Stimulated activated naive CD8-positive, alpha-beta T cell treated with anti-CD3 and anti-CD28 coated beads, Interleukin-15, Interleukin-2, amounts not matched to agents 100 U/mL and 50 U/mL, for 24 hours (primary cell): Measurements from ENCODE around the gene MAD1L1.
A peak's percentile ranks its signal among the peaks of the same experiment; 100 is the strongest.

Source experiments
- ATAC-seq: fragments of 150-1000 bp; cut with Tn5 transposase; one replicate; pipeline ENCODE4 v1.10.0; 2021
- DNase-seq: peaks from one replicate; pipeline ENCODE4 v3.0.0; 2021

The MAD1L1 gene

DNA sequence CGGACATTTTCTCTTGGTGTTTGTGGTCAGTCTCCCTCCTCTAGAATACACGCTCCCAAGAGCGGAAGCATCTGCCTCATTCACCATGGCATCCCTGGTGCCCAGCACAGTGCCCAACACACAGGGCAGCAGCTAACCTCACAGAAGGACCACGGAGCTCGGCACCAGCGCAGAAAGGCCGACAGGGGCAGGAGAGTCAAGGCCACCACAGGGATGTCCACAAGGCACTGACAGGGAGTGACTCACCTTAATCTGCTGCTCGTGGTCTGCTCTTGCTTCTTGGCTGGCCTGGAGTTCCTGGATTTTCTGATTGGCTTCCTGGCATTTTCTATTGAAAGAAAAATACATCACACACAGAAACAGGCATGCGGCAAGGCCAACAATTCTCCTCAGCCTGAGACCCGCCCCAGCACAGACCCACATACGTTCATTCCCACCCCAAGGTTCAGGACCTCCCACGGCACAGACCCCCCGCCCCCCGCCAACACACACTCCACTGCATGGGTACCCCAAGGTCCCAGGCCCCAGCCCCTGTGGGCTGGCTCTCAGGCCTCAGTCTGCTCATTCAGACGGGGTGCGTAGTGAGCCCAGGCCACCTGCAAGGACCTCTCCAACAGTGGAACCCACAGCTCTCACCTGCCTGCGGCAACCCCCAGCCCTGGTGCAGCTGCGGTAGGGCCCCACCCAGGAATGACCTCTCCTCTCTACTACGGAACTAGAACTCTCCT lies 14.9 kb downstream of the MAD1L1 start:
- ATAC-seq, result no peak
- no peak for DNase-seq

DNA sequence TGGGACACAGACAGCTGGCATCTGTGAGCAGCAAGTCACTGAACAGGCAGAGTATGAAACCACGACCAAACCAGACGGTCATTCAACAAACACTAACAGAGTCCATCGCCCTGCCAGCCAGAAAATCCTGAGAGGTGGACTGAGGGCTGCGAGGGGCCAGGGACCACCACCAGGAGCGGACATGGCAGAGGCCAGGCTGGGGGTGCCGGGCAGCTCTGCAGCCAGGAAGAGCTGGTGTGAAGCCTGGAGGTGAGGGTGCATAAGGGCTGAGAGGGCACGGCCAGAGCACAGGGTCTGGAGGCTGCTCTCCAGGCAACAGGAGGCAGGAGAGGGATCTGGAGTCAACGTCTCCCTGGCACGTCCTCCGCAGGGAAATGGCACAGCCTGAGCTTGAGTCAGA lies 15.5 kb downstream of the MAD1L1 start:
- no peak for ATAC-seq
- no peak for DNase-seq

DNA sequence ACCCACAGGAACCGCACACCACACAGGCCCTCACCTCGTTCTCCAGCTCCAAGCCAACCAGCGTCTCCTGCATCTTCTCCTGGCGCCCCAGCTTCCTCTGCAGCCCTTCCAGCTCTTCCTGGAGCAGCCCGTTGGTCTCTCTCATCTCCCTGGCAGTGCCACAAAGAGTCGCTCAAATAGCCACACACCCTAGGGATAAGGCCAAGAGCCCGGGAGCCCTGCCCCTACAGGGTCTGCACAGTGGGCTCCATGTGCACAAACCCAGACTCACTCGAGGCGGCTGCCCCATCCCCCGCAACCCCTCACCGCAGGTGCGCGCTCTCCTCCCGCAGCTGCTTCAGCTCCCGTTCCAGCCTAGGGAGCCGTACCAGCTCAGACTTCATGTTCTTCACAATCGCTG lies 16.9 kb downstream of the MAD1L1 start:
- DNase-seq (no peak), ATAC-seq (no peak)

DNA sequence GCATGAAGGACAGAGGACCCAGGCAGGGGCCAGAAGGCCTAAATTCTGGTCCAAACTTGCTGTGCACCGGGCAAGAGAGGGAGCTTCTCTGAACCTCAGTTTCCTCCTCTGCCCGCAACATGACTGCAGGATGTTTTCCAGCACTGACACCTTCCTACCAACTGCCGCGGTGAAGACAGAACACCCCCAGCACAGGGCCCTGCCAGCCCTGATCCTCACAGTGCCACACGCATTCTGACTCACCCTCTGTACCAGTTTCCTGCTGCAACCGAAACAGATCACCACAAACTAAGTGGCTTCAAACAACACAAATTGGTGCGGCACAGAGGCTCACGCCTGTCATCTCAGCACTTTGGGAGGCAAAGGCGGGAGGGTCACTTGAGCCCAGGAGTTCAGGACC lies 18.1 kb downstream of the MAD1L1 start:
- ATAC-seq (peak; percentile 57), DNase-seq (no peak)

DNA sequence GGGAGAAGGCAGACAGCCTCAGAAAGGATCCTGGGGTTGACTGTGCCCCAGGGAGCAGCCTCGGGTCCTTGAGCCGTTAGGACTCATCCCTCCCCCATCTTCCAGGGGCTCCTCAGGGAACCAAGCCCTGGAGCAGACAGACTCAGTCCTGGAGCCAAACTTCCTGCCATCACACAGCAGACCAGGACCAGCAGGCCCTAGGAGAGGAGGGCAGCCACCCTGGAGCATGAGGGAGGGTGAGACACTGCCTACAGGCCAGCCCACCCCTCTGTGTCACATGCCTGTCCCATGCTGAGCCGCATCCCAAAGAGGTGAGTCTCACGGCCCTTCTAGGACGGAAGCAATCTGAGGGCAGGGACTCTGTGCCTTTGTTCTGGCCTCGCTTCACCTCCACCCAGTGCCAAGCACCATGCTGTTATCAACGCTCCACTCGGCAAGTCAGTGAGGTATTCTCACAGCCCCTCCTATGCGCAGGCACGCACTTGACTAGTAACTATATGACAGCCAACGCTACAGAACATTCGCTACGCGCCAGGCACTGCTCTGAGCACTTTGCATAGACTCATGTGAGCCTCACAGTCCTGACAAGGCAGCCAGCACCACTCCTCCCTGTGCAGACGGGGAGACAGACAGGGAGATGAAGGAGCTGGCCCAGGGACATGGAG lies 19.1 kb downstream of the MAD1L1 start:
- DNase-seq (no peak), ATAC-seq (no peak)

DNA sequence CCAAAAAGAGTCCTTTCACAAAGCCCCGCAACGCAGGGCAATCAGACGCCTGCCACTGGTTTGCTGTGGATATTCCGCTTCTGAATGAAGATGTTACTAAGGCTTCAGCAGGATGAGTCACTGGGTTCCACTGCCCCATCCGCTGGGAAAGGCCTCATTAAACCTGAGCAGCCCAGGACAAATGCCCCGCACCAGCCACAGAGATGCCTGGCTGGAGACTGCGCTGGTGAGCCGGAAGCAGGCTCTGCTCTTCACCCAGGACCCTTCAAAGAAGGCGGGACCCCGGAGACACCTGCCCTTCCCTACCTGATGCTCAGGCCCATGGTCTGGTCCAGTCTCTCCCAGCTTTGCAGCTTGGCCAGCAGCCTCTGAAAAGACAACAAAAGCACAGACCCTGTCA lies 19.8 kb downstream of the MAD1L1 start:
- DNase-seq (no peak), ATAC-seq (no peak)

DNA sequence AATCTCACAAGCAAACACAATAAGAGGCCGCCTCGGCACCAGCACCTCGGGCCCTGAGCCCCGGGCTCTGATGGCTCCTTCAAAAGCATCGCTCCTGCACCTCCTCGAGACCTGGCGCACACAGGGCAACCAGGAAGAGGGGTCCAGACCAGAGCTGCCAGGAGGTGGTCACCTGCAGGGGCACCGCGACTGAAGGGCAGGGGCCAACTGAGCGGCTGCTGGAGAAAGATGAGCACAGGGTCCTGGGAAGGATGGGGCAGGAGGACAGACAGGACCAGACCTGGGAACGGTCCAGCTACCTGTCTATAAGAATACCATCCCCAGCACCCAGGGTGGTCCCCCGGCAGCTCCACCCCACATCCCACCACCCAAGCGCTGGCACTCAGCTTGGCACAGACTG lies 20.8 kb downstream of the MAD1L1 start:
- ATAC-seq (no peak), DNase-seq (no peak)

DNA sequence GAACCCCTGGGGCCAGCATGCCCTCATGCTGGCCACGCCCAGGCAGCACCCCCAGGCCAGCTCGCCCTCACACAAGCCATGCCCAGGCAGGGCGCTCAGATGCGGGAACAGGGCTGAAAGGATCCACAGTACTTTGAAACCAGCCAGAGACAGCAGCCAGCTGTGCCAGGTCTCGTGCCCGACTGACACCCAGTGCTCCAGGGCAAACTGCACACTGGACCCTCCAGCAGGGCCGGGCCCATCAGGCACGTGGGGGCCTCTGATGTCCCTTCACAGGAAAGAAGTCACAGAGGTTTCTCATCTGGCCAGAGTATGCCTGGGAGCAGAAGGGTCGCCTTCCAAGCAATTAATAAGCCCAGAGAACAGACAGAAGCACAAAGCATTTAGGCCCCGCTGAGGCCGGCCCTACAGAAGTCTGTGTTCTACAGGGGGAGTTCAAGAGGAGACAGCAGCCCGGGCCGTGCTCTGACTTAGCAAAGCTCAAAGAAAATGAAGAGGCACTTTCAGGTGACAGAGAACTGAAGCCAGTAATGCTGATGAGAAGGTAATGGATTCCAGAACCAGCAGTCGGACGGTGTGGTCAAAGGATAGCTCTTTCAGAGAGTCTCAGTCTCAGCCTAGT lies 21.4 kb downstream of the MAD1L1 start:
- no peak for DNase-seq
- ATAC-seq, result no peak

DNA sequence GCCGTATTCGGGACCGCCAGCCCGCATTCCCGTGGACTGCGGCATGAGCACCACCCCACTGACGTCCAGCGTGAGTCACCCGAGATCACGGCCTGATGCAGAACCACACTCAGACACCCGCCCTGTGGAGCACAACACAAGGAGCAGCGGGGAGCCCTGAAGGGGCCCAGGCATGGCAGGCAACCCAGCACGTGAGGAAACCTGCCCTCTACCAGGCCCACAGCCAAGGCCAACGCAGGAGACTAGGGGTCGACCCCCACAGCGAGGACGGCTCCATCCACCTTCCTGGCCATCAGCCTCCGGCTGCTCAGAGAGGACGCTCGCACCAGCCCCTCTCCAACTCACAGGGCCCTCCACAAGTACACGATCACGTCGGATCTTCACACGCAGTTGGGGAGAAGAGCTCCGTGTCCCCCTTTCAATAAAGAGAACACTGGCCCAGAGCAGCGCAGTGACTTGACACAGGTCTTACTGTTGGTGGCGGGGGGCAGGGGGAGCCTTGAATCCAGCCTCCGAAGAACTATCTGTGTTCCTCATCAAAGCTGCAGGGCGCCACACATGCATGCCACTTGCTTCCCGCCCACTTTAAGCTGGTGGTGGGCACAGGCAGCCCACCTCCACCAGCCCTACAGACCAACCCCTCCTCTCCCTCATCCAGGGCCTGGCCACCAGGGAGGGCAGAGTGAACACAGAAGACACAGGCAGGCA lies 22.0 kb downstream of the MAD1L1 start:
- ATAC-seq (no peak), DNase-seq (no peak)

DNA sequence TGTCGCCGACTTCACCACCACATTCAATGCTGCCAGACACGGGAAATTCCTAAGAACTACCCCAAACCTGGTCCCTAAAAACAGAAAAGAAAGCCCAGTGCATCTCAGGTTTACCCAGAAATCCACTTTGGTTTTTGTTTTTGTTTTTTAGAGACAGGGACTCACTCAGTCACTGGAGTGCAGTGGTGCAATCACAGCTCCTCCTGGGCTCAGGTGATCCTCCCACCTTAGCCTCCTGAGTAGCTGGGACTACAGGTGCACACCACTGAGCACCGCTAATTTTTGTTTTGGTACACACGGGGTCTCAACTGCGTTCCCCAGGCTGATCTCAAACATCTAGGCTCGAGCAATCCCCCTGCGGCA lies 22.8 kb downstream of the MAD1L1 start:
- ATAC-seq (no peak), DNase-seq (no peak)

DNA sequence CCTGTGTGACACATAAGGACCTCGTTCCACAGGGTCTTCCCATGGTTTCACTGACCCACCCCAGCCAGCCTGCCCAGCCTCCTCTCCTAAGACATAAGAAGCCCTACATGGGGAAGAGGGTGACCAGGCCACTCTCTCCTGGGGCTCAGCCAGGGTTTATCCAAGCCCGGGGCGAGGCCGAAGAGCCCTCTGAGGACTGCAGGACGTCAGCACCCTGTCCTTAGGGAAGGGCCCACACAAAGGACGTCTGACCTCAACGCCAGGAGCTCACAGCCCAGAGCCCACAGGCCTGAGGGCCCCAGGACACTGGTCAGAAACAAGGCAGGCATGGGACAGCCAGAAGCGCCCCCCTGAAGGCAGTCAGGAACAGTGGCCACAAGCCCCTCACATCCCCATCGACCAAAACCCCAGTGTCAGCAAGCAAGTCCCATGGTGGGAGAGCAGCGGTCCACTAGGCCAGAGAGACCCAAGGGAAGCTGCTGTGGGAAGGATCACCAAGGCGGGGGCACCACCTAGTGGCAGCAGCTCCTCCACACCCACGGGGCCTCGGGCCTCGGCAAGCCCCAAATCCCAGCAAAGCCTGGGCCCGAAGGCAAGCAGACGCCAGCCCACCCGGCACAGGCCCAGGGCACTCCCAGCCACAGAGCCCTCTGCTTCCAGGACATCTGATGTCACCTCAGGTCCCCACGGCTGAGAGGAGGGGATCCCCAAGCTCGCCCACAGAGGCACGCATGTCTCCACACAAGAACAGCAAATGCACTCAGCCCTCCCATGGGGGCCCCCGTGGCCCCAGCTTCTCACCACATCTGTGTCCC lies 23.4 kb downstream of the MAD1L1 start:
- DNase-seq, result peak; percentile 47
- ATAC-seq, result peak; percentile 64

DNA sequence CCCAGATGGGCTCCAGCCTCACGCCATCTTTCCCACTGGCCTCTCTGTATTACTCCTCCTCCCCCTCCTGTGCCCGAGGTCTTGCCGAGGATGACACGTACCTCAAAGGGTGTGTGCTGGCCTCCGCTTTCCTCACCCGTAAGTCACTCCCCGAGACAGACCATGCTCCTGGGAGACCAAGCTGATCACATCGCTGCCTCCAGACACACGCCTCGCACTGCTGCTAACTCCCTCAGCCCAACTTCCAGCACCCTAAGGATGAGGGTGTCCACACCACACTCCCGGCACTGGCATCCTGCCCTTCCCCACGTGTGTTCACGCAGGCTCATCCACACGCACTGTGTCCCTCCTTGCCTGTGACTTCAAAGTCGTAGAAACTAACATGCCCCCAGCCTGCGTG lies 24.0 kb downstream of the MAD1L1 start:
- no peak for DNase-seq
- no peak for ATAC-seq

DNA sequence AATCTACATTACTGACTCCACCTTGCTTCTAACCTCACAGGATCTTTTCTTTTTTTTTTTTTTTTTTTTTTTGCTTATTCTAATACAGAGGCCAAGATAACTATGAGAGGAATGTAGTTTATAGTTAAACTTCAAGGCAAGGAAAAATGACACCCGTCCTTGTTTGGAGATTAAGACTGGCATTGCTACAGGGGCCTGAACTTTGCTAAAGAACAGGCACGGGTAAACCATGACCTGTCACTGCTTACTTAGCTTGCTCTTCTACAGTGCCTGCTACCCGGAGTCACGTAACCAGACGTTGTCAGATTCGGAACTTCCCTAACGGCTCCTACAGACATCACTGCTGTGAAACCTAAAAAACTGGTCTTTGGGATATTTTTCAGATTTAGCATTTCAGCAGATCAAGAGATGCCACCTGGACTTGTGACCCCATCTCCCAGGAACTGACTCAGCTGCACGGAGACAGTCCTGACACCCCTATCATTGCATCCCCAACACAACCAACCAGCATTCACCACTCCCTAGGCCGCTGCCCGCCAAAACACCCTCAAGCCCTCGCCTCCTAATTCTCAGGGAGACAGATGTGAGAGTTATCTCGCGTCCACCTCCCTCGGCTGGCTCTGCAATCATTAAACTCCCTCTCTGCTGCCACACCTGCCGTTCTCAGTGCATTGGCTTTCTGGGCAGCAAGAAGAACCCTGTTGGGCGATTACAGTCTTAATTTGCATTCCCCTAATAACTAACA lies 27.5 kb downstream of the MAD1L1 start:
- DNase-seq (no peak), ATAC-seq (no peak)

DNA sequence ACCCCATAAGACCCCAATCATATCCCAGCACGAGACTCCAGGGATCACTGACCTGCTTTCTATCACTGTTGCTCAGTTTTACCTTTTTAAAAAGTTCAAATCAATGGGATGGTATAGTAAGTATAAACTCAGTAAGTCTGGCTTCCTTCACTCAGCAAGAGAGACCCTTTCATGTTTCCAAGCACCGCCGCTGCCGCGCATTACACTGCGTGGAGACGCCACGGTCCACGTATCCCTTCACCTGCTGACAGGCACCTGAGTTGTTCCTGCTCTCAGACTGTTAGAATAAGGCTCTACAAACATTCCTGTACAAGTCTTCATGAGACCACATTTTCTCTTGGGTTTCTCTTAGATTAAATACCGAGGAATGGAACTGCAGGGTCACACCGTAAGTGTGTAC lies 28.3 kb downstream of the MAD1L1 start:
- DNase-seq, result no peak
- ATAC-seq, result no peak

DNA sequence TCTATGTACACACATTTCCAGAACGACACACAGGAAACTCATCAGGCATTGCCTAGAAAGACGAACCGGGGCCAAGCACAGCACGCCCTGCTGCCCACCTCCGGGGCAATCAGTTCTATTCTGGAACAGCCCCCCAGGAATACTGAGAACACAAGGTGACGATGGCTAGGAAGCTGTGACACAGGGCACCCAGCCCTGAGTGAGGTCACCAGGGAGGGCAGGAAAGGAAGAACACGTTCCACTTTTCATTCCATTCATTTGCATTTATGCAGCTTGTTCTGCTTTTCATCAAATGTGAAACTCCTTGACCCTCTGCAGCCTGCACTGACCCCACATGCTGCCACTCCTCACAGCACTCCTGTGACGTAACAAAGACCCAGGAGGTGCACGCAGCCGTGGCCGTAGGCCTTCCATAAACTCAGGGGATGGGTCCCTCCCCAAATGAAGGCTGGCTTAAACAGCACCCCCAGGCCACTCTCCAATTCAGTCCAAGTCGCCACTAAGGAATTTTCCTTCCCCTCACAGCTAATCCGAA lies 28.9 kb downstream of the MAD1L1 start:
- no peak for ATAC-seq
- no peak for DNase-seq

DNA sequence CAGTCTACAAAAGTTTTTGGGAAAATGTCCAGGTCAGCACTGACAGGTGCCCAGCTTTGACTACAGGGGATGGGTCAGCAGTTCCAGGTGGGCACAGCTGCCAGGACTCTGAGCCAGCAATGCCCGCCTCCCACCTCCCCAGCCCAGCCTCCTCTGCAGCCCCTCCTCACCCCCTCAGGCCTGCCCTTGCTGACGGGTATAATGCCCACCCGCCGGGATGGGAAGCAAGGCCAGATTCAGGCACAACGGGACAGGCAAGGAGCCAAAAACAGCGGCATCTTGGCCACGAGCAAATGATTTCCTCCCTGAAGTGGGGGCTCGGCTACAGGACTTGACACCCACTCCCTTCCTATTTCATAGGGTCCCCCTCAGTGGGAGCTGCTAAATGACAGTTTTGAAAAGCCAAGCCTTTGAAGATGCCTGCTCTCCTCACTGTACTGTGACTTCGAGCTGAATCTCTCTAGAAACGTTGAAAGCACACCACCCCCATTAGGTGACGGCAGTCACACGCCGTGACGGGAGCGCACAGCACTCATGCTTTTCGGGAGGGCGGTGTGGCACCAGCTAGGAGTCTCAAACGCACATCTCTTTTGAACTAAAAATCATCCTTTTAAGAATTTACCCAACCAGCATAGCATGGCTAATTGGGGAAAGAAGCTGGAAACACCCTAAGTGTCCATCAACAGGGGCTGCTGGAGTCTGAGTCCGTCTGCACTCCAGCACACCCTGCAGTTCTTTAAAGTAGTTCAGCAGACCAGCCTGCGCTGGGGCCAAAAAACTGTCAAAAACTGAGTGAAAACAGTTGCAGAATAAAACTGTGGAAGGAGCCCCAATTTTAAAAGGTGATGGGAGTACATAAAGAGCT lies 29.6 kb downstream of the MAD1L1 start:
- no peak for DNase-seq
- ATAC-seq, result no peak

DNA sequence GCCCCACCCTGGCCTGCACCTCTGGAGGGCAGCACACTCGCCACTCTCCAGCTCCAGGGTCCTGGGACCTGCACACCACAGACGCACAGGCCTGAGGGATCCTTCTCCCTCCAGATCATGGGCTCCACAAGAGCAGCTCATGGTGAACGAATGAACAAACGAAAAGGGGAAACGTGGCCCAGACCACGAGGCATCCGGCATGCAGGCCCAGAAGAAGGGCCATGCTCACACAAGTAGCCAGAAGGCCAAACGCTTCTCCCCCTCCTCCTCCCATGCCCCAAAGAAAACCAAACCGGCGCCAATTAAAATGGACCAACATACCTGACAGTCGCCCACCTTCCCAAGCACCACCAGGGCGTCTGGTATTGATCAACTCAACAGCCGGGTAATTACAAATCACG lies 30.4 kb downstream of the MAD1L1 start:
- DNase-seq, result no peak
- no peak for ATAC-seq

DNA sequence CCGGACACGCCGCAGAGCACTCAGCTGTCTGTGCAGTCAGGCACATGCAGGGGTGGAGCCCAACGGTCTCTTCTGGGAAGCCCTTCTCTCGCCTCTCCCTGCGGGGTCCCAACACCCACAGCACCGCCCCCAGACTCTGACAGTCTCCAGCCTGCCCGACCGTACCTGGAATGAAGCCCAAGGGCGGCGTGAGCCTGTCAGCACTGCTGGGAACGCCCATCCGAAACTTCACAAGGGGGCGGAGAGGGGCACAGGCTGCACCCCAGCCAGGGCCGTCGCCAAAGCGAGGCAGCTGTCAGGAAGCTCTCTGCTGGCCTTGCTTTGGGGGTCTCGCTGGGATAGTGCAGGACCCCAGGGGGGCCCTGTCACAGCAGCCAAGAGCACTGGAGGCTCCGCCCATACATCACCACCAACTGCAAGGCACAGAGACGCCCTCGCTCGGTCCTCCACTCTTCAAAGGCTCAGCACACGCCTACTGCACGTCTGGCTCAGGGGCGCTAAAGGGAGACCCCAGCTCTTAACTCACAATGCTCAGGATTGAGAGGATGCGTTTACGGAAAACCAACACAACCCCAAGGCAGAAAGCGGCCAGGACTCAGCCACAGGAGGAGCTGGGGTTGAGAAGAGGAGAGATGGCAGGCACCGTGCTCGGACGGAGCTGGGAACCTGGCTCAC lies 30.9 kb downstream of the MAD1L1 start:
- DNase-seq (no peak), ATAC-seq (no peak)

DNA sequence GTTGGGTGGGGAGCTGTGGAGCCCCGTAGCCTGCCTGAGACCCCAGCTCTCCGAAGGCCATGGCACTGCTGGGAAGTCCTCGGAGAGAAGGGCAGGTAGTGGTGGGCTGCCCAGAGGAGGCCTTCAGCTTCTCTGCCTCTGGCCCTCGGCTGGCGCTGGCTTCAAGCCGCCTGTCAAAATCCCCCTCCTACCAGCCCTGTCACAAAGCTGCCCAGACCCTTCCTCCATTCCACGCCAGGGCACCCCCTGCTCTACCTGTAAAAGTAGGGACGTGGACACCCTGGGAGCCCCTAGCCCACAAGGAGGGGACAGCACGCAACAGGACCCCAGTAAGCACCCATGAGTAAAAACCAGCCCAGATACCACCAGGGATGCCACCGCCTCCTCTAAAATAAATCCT lies 31.6 kb downstream of the MAD1L1 start:
- DNase-seq (no peak), ATAC-seq (no peak)

DNA sequence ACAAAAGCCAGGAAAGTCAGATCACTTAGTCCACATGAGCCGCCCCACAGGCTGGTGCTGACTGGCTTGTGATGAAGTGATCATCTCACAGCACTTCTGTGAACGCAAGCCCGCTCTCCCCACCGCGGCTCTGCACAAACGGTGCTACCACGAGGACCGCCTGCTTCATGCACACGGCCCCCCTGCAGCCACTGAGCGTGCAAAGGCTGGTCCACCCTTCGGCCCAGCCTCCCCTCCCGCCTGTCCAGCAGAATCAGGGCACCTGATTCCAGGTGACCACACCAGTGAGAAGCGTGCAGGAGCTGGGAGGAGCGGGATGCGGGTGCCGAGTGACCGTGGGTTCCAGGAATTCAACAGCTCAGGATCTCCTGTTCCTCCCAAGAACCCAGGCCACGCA lies 32.2 kb downstream of the MAD1L1 start:
- no peak for DNase-seq
- ATAC-seq, result no peak
